Measurements from ENCODE around the gene CILP.

DNA sequence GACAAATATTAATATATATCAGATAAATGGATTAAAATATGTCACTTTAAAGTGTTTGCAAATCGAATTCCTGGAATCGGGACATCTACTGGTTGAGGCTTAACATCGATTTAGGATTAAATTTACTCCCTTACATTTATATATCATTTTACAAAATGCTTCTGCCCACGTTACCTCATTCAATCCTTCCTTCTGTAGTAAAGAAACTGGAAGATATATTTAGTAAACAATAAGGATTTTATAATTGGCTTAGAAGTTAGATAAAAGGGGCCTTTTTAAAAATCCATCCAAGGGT is 27.5 kb downstream of the CILP start:
- TF ChIP-seq CTCF (IDR thresholded peaks at IDR 0.05; ENCODE audit: insufficient read depth, low read length), result no peak
- no peak for TF ChIP-seq POLR2AphosphoS5 (IDR thresholded peaks at IDR 0.05; ENCODE audit: low read depth)
- TF ChIP-seq, protein P1, sequence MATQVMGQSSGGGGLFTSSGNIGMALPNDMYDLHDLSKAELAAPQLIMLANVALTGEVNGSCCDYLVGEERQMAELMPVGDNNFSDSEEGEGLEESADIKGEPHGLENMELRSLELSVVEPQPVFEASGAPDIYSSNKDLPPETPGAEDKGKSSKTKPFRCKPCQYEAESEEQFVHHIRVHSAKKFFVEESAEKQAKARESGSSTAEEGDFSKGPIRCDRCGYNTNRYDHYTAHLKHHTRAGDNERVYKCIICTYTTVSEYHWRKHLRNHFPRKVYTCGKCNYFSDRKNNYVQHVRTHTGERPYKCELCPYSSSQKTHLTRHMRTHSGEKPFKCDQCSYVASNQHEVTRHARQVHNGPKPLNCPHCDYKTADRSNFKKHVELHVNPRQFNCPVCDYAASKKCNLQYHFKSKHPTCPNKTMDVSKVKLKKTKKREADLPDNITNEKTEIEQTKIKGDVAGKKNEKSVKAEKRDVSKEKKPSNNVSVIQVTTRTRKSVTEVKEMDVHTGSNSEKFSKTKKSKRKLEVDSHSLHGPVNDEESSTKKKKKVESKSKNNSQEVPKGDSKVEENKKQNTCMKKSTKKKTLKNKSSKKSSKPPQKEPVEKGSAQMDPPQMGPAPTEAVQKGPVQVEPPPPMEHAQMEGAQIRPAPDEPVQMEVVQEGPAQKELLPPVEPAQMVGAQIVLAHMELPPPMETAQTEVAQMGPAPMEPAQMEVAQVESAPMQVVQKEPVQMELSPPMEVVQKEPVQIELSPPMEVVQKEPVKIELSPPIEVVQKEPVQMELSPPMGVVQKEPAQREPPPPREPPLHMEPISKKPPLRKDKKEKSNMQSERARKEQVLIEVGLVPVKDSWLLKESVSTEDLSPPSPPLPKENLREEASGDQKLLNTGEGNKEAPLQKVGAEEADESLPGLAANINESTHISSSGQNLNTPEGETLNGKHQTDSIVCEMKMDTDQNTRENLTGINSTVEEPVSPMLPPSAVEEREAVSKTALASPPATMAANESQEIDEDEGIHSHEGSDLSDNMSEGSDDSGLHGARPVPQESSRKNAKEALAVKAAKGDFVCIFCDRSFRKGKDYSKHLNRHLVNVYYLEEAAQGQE (IDR thresholded peaks at IDR 0.05; ENCODE audit: insufficient replicate concordance, low read depth), result no peak
